Trophoblast cell (in vitro differentiated cells and primary cell): ENCODE data around the gene KCNN4. TPM values are rescaled to one million over a fixed set of nuclear protein-coding genes. Genes with fewer than 3 reads are reported as not detected.
"Not testable (repeated sequence)": the region's sequence is repeated elsewhere in the genome, so short reads cannot be mapped to it uniquely, and the experiment has no call there.

Source experiments
- DNase-seq, 2 donors: peaks; one replicate each; pipeline ENCODE4 v3.0.0-alpha.2; 2016
- H2AFZ ChIP-seq: 2 replicates; pipeline ENCODE4 v1.6.1; 2013; ENCODE audit warnings: low read length, moderate library complexity, mild to moderate bottlenecking; ENCODE audit not compliant: insufficient read depth, poor library complexity
- H2AK5ac ChIP-seq: 2 replicates; pipeline ENCODE4 v1.6.1; 2013; ENCODE audit warnings: mild to moderate bottlenecking, low read length
- H2BK120ac ChIP-seq: 2 replicates; pipeline ENCODE4 v1.6.1; 2013; ENCODE audit warnings: low read length, mild to moderate bottlenecking, moderate library complexity; ENCODE audit not compliant: insufficient read depth, poor library complexity
- H2BK12ac ChIP-seq: 2 replicates; pipeline ENCODE4 v1.6.1; 2013; ENCODE audit warnings: mild to moderate bottlenecking, low read length, moderate library complexity
- H2BK5ac ChIP-seq: 2 replicates; pipeline ENCODE4 v1.6.1; 2013; ENCODE audit warnings: low read length, low read depth, moderate library complexity, mild to moderate bottlenecking; ENCODE audit not compliant: poor library complexity
- H3K14ac ChIP-seq: 2 replicates; pipeline ENCODE4 v1.6.1; 2013; ENCODE audit warnings: mild to moderate bottlenecking, low read length
- H3K18ac ChIP-seq: 2 replicates; pipeline ENCODE4 v1.6.1; 2013; ENCODE audit warnings: mild to moderate bottlenecking, low read length
- H3K23ac ChIP-seq: 2 replicates; pipeline ENCODE4 v1.6.1; 2013; ENCODE audit warnings: low read length
- H3K27ac ChIP-seq: 2 replicates; pipeline ENCODE4 v1.5.1; 2013; ENCODE audit warnings: low read depth, mild to moderate bottlenecking, inconsistent platforms, low read length, moderate library complexity
- H3K27me3 ChIP-seq: 2 replicates; pipeline ENCODE4 v1.6.1; 2013; ENCODE audit warnings: inconsistent platforms, mild to moderate bottlenecking, low read length, moderate library complexity; ENCODE audit not compliant: insufficient read depth
- H3K36me3 ChIP-seq, 2 experiments: 1 replicate in 1 of 2; 2 replicates in 1 of 2; pipeline ENCODE4 v1.6.1; 2013; ENCODE audit warnings: low read length in 2 of 2, mild to moderate bottlenecking in 2 of 2, moderate library complexity in 1 of 2; ENCODE audit not compliant: insufficient read depth in 2 of 2, control insufficient read depth in 1 of 2
- H3K4ac ChIP-seq: 2 replicates; pipeline ENCODE4 v1.6.1; 2013; ENCODE audit warnings: low read depth, mild to moderate bottlenecking, low read length, moderate library complexity
- H3K4me1 ChIP-seq, 2 experiments: 1 replicate in 1 of 2; 2 replicates in 1 of 2; pipeline ENCODE4 v1.6.1; 2013; ENCODE audit warnings: low read length in 2 of 2, mild to moderate bottlenecking in 2 of 2, moderate library complexity in 1 of 2; ENCODE audit not compliant: insufficient read depth in 2 of 2, control insufficient read depth in 1 of 2
- H3K4me2 ChIP-seq: 2 replicates; pipeline ENCODE4 v1.6.1; 2013; ENCODE audit warnings: inconsistent platforms, mild to moderate bottlenecking, low read length, moderate library complexity
- H3K4me3 ChIP-seq: 2 replicates; pipeline ENCODE4 v1.5.1; 2013; ENCODE audit warnings: mild to moderate bottlenecking, low read depth, low read length, inconsistent platforms
- H3K79me1 ChIP-seq: one replicate; pipeline ENCODE4 v1.6.1; 2013; ENCODE audit warnings: low read length
- H3K79me2 ChIP-seq: 2 replicates; pipeline ENCODE4 v1.6.1; 2013; ENCODE audit warnings: low read length, mild to moderate bottlenecking; ENCODE audit not compliant: control insufficient read depth, insufficient read depth, poor library complexity
- H3K9ac ChIP-seq: 2 replicates; pipeline ENCODE4 v1.6.1; 2013; ENCODE audit warnings: mild to moderate bottlenecking, low read length
- H3K9me3 ChIP-seq: 2 replicates; pipeline ENCODE4 v1.6.1; 2013; ENCODE audit warnings: low read depth, mild to moderate bottlenecking, control low read depth, inconsistent platforms, low read length; ENCODE audit not compliant: insufficient read depth
- H4K12ac ChIP-seq: 2 replicates; pipeline ENCODE4 v1.6.1; 2013; ENCODE audit warnings: low read depth, mild to moderate bottlenecking, low read length, moderate library complexity
- H4K8ac ChIP-seq: 2 replicates; pipeline ENCODE4 v1.6.1; 2013; ENCODE audit warnings: low read depth, mild to moderate bottlenecking, low read length, moderate library complexity
- H4K91ac ChIP-seq: one replicate; pipeline ENCODE4 v1.6.1; 2013; ENCODE audit warnings: low read depth, mild to moderate bottlenecking, low read length, moderate library complexity
- WGBS: extraction: QIAGEN DNeasy Blood & Tissue Kit; methylation state at CpG from one replicate; pipeline ENCODE4 v1.1.7; 2013; ENCODE audit warnings: missing lambda C conversion rate; ENCODE audit not compliant: insufficient read length, insufficient coverage; ENCODE audit errors: extremely low coverage; 5-methylcytosine and 5-hydroxymethylcytosine counted together
- polyA plus RNA-seq: library from polyadenylated mRNA; stranded (reverse); fragments of 200-250 nt; gene quantifications from 2 replicates; pipeline ENCODE4 v1.2.3, GENCODE V29; 2013

KCNN4 gene
- polyA plus RNA-seq = 46.3 and 48.1 TPM in 2 replicates

GRCh38 chr19:43780706-43781525, at the start of gene KCNN4:
KCNN4 (minus strand) TSS chr19:43780973; CDS start chr19:43780861, 112 bp downstream.
- H3K79me1 ChIP-seq = peaks cover 38% of the 10 kb centered on the region
- H3K9ac ChIP-seq = no peak within 1 kb of the TSS
- no peak for DNase-seq
- H3K79me2 ChIP-seq = peaks cover 2% of the 10 kb centered on the region
- H3K9me3 ChIP-seq = peaks cover 10% of the 10 kb centered on the region
- peak within 1 kb of the TSS; percentile 17 for H3K4ac ChIP-seq
- H4K12ac ChIP-seq = no peak within 1 kb of the TSS
- no peaks in the 10 kb centered on the region for H3K27me3 ChIP-seq
- peak within 1 kb of the TSS; percentile 45 for H4K8ac ChIP-seq
- no CpG with 5 or more reads among the region's 19 CpGs for WGBS
- H2AFZ ChIP-seq = no peak within 1 kb of the TSS
- peak within 1 kb of the TSS; percentile 24 for H2AK5ac ChIP-seq
- H3K23ac ChIP-seq = no peak within 1 kb of the TSS
- H3K4me3 ChIP-seq = no peak within 1 kb of the TSS
- H3K36me3 ChIP-seq = no peaks in the 10 kb centered on the region
- H3K27ac ChIP-seq = peak within 1 kb of the TSS; percentile 73
- peak within 1 kb of the TSS; percentile 87 for H4K91ac ChIP-seq
- peak within 1 kb of the TSS; percentile 76 for H2BK120ac ChIP-seq
- peak within 1 kb of the TSS; percentile 15 for H3K4me2 ChIP-seq
- H2BK12ac ChIP-seq = peak within 1 kb of the TSS; percentile 7
- peaks cover 36 to 40% of the 10 kb centered on the region in 2 experiments for H3K4me1 ChIP-seq
- H3K18ac ChIP-seq = peak within 1 kb of the TSS; percentile 26
- H2BK5ac ChIP-seq = peak within 1 kb of the TSS; percentile 42
- H3K14ac ChIP-seq = peak within 1 kb of the TSS; percentile 62

- H2AK5ac ChIP-seq = no peak within 1 kb of the TSS
- H4K91ac ChIP-seq = peak within 1 kb of the TSS; percentile 50
- no peak within 1 kb of the TSS for H2BK120ac ChIP-seq
- H2AFZ ChIP-seq = peak within 1 kb of the TSS; percentile 69
- peak within 1 kb of the TSS; percentile 65 for H3K4ac ChIP-seq
- peak; percentile 90 to 94 for DNase-seq
- peak within 1 kb of the TSS; percentile 85 for H3K4me3 ChIP-seq
- no peaks in the 10 kb centered on the region for H3K79me2 ChIP-seq
- peaks cover 2% of the 10 kb centered on the region for H3K9me3 ChIP-seq
- H2BK12ac ChIP-seq = no peak within 1 kb of the TSS
- H3K27ac ChIP-seq = no peak within 1 kb of the TSS
- peaks cover 9 to 11% of the 10 kb centered on the region in 2 experiments for H3K36me3 ChIP-seq
- no peaks in the 10 kb centered on the region for H3K27me3 ChIP-seq
- no peak within 1 kb of the TSS for H3K23ac ChIP-seq
- peaks cover 3 to 4% of the 10 kb centered on the region in 2 experiments for H3K4me1 ChIP-seq
- H3K14ac ChIP-seq = no peak within 1 kb of the TSS
- peak within 1 kb of the TSS; percentile 92 for H3K18ac ChIP-seq
- peaks cover 3% of the 10 kb centered on the region for H3K79me1 ChIP-seq
- peak within 1 kb of the TSS; percentile 91 for H4K8ac ChIP-seq
- H2BK5ac ChIP-seq = peak within 1 kb of the TSS; percentile 12
- H3K4me2 ChIP-seq = peak within 1 kb of the TSS; percentile 70
- peak within 1 kb of the TSS; percentile 82 for H3K9ac ChIP-seq
- no CpG with 5 or more reads among the region's 46 CpGs for WGBS
- peak within 1 kb of the TSS; percentile 57 for H4K12ac ChIP-seq
Observed at GRCh38 chr19:43826787-43827754, 46.3 kb upstream of the KCNN4 start, which contains the start of gene ZNF283. ZNF283 (plus strand) TSS chr19:43827321; CDS start chr19:43833505, 6,184 bp downstream.

- H3K23ac ChIP-seq, H2AK5ac ChIP-seq, H2BK5ac ChIP-seq, DNase-seq, H3K36me3 ChIP-seq, H3K4me3 ChIP-seq, H2BK12ac ChIP-seq, H2BK120ac ChIP-seq, H3K14ac ChIP-seq, H2AFZ ChIP-seq, H3K79me1 ChIP-seq, H4K12ac ChIP-seq, H4K8ac ChIP-seq, H3K4me1 ChIP-seq, H3K9ac ChIP-seq, H3K27me3 ChIP-seq, H3K79me2 ChIP-seq, H3K4me2 ChIP-seq, H3K9me3 ChIP-seq, H3K4ac ChIP-seq, H4K91ac ChIP-seq, H3K18ac ChIP-seq, H3K27ac ChIP-seq: not testable (repeated sequence)
- no CpG with 5 or more reads among the region's 4 CpGs for WGBS
Observed at GRCh38 chr19:43824572-43824971, 43.8 kb upstream of the KCNN4 start.

- not testable (repeated sequence) for H3K9ac ChIP-seq, H2BK5ac ChIP-seq, H3K4ac ChIP-seq, H2BK120ac ChIP-seq, H3K27me3 ChIP-seq, H3K27ac ChIP-seq, H2AFZ ChIP-seq, H3K9me3 ChIP-seq, H3K4me1 ChIP-seq, H3K14ac ChIP-seq, H3K36me3 ChIP-seq, H2BK12ac ChIP-seq, H3K23ac ChIP-seq, H2AK5ac ChIP-seq, H4K91ac ChIP-seq, H3K79me2 ChIP-seq, DNase-seq, H3K18ac ChIP-seq, H3K4me2 ChIP-seq, H3K4me3 ChIP-seq, H3K79me1 ChIP-seq, H4K8ac ChIP-seq, H4K12ac ChIP-seq
- no CpG with 5 or more reads among the region's 3 CpGs for WGBS
Observed at GRCh38 chr19:43823856-43824255, 43.1 kb upstream of the KCNN4 start.
